ENCODE data around the gene DUSP8. TPM values are rescaled to one million over a fixed set of nuclear protein-coding genes. Genes with fewer than 3 reads are reported as not detected.

Gene DUSP8
- total RNA-seq, 1 experiment from 2014 or later, result 14.0 TPM

DNA sequence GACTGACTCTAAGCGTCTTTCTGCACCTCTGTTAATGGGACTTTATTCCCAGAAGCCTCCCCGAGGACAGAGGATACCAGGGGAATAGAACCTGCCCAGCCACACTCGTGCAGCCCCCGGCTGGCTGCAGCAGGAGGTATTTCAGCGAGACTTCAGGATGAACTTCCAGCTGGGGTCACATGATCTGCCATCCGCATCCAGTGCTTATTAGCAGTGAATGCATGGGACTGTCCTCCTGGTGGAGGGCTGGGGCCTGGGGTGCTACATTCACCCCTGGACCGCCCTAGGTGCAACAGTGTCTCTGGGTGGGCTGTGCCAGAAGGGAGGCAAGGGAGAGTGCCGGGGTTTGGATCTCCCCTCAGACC lies 1.6 kb downstream of the DUSP8 start:
- no peak overlapping the region for H3K27ac Mint-ChIP-seq (ENCODE audit: unreplicated experiment)
- H3K4me1 Mint-ChIP-seq (ENCODE audit: low read depth, unreplicated experiment), result peaks cover 7% of the 10 kb centered on the region
- TSS peak; percentile 36 for BruUV-seq (replicated peaks)
- CTCF ChIA-PET, result interaction anchor here (0.7 kb wide), 1 partner anchor 21 kb away, joined by 3 read pairs; no protein-coding TSS in a partner anchor
- no peak for DNase-seq
- intact Hi-C loops (cut with micrococcal nuclease; ENCODE audit: unreplicated experiment), result no loop called here
- no peaks in the 10 kb centered on the region for H3K9me3 Mint-ChIP-seq (ENCODE audit: low read depth, unreplicated experiment)
- TF ChIP-seq, protein P1, sequence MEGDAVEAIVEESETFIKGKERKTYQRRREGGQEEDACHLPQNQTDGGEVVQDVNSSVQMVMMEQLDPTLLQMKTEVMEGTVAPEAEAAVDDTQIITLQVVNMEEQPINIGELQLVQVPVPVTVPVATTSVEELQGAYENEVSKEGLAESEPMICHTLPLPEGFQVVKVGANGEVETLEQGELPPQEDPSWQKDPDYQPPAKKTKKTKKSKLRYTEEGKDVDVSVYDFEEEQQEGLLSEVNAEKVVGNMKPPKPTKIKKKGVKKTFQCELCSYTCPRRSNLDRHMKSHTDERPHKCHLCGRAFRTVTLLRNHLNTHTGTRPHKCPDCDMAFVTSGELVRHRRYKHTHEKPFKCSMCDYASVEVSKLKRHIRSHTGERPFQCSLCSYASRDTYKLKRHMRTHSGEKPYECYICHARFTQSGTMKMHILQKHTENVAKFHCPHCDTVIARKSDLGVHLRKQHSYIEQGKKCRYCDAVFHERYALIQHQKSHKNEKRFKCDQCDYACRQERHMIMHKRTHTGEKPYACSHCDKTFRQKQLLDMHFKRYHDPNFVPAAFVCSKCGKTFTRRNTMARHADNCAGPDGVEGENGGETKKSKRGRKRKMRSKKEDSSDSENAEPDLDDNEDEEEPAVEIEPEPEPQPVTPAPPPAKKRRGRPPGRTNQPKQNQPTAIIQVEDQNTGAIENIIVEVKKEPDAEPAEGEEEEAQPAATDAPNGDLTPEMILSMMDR (IDR thresholded peaks at IDR 0.05; ENCODE audit: unreplicated experiment), result no peak
- peaks cover 46% of the 10 kb centered on the region for H3K36me3 Mint-ChIP-seq (ENCODE audit: insufficient read depth, unreplicated experiment)
- H3K27me3 Mint-ChIP-seq (ENCODE audit: unreplicated experiment), result no peaks in the 10 kb centered on the region
- peak overlapping the region; percentile 43 for H3K4me3 Mint-ChIP-seq (ENCODE audit: low read depth, unreplicated experiment)

DNA sequence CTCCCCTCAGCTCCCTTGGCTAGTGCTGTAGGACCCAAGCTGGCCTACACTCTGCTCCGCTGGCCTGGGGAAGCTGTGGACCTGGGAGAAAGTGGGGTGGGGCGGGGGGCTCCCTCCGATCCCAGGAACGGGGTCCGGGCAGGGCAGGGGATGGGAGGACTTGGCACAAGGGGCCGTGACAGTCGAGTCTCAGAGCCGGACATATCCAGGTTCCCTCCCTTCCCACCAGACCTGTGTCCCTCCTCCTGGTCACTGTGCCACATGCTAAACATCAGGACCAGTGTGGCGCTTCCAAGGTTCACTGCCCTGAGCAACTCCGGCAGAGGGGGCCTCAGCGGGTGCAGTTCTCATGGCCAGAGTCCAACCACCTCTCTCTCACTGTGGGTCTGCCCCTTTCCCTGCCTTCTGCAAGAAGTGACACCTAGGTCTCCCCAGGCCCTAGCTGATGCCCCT lies 2.0 kb downstream of the DUSP8 start:
- CTCF ChIA-PET, result interaction anchor here (0.7 kb wide), 1 partner anchor 21 kb away, joined by 3 read pairs; no protein-coding TSS in a partner anchor
- no peaks in the 10 kb centered on the region for H3K27me3 Mint-ChIP-seq (ENCODE audit: unreplicated experiment)
- BruUV-seq (replicated peaks), result no TSS peak
- no peak overlapping the region for H3K4me3 Mint-ChIP-seq (ENCODE audit: low read depth, unreplicated experiment)
- peaks cover 46% of the 10 kb centered on the region for H3K36me3 Mint-ChIP-seq (ENCODE audit: insufficient read depth, unreplicated experiment)
- TF ChIP-seq, protein P1 (IDR thresholded peaks at IDR 0.05; ENCODE audit: unreplicated experiment), result no peak
- intact Hi-C loops (cut with micrococcal nuclease; ENCODE audit: unreplicated experiment), result no loop called here
- DNase-seq, result no peak
- H3K9me3 Mint-ChIP-seq (ENCODE audit: low read depth, unreplicated experiment), result no peaks in the 10 kb centered on the region
- no peak overlapping the region for H3K27ac Mint-ChIP-seq (ENCODE audit: unreplicated experiment)
- H3K4me1 Mint-ChIP-seq (ENCODE audit: low read depth, unreplicated experiment), result peaks cover 7% of the 10 kb centered on the region

GRCh38 chr11:1569251-1569780 lies 2.8 kb downstream of the DUSP8 start:
- no peak overlapping the region for H3K27ac Mint-ChIP-seq (ENCODE audit: unreplicated experiment)
- CTCF ChIA-PET, result no interaction called here
- peaks cover 46% of the 10 kb centered on the region for H3K36me3 Mint-ChIP-seq (ENCODE audit: insufficient read depth, unreplicated experiment)
- TF ChIP-seq, protein P1 (IDR thresholded peaks at IDR 0.05; ENCODE audit: unreplicated experiment), result no peak
- no peaks in the 10 kb centered on the region for H3K27me3 Mint-ChIP-seq (ENCODE audit: unreplicated experiment)
- intact Hi-C loops (cut with micrococcal nuclease; ENCODE audit: unreplicated experiment), result no loop called here
- no TSS peak for BruUV-seq (replicated peaks)
- DNase-seq, result no peak
- H3K4me3 Mint-ChIP-seq (ENCODE audit: low read depth, unreplicated experiment), result no peak overlapping the region
- peaks cover 7% of the 10 kb centered on the region for H3K4me1 Mint-ChIP-seq (ENCODE audit: low read depth, unreplicated experiment)
- no peaks in the 10 kb centered on the region for H3K9me3 Mint-ChIP-seq (ENCODE audit: low read depth, unreplicated experiment)

DNA sequence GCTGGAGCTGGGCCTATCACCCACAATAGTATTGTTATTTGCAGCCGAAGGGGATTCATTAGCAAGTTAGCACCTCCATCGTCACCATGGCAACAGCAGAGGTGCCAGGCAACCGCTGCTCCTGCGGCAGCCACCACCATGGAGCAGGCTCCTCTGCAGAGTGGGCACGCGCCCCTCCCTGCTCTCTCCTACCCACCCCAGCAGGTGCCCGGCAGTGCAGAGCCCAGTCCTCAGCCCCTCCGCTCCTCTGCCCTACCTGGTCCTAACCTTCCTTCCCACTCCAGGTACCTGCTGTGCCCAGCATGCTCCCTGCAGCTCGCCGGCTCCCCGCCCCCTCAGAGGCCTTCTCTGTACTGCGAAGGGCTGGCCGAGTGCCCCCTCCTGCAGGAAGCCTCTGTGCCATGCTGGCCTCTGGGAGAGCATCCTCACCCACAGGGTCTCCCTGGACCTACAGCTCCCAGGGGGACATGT lies 3.6 kb downstream of the DUSP8 start:
- peaks cover 43% of the 10 kb centered on the region for H3K36me3 Mint-ChIP-seq (ENCODE audit: insufficient read depth, unreplicated experiment)
- CTCF ChIA-PET, result no interaction called here
- no peak overlapping the region for H3K4me3 Mint-ChIP-seq (ENCODE audit: low read depth, unreplicated experiment)
- TF ChIP-seq, protein P1 (IDR thresholded peaks at IDR 0.05; ENCODE audit: unreplicated experiment), result no peak
- no peak overlapping the region for H3K27ac Mint-ChIP-seq (ENCODE audit: unreplicated experiment)
- DNase-seq, result no peak
- no TSS peak for BruUV-seq (replicated peaks)
- no peaks in the 10 kb centered on the region for H3K9me3 Mint-ChIP-seq (ENCODE audit: low read depth, unreplicated experiment)
- intact Hi-C loops (cut with micrococcal nuclease; ENCODE audit: unreplicated experiment), result no loop called here
- H3K27me3 Mint-ChIP-seq (ENCODE audit: unreplicated experiment), result no peaks in the 10 kb centered on the region
- H3K4me1 Mint-ChIP-seq (ENCODE audit: low read depth, unreplicated experiment), result peaks cover 7% of the 10 kb centered on the region
